GM18517 (cell line): ENCODE data around the gene CNTNAP2.

ENCODE experiments used
- ATAC-seq: cut with Tn5 transposase; IDR thresholded peaks from one replicate; pipeline ENCODE4 v1.9.1; 2021; ENCODE audit warnings: mild to moderate bottlenecking, moderate library complexity; ENCODE audit not compliant: unreplicated experiment

CNTNAP2 gene

DNA sequence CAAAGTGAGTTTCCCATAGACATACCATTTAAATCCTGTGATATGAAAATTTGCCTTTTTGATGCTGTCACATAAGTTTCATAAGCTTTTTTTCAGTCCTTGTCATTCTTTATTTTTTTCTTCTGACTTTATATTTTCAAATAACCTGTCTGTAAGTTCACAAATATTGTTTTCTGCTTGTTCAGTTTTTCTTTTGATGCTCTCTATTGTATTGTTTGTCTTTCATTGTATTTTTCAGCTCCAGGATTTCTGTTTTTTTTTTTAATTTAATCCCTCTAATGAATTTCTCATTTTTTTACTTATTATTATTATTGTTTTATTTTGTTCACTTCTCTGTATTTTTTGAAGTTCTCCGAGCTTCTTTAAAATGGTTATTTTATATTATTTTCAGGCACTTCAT lies 623.4 kb downstream of the CNTNAP2 start:
- no peak for ATAC-seq

- no peak for ATAC-seq
Measured at GRCh38 chr7:146741911-146742310, 625.3 kb downstream of the CNTNAP2 start.

GRCh38 chr7:146754385-146754784 lies 637.8 kb downstream of the CNTNAP2 start:
- no peak for ATAC-seq

- no peak for ATAC-seq
Measured at GRCh38 chr7:146755585-146755984, 639.0 kb downstream of the CNTNAP2 start.

DNA sequence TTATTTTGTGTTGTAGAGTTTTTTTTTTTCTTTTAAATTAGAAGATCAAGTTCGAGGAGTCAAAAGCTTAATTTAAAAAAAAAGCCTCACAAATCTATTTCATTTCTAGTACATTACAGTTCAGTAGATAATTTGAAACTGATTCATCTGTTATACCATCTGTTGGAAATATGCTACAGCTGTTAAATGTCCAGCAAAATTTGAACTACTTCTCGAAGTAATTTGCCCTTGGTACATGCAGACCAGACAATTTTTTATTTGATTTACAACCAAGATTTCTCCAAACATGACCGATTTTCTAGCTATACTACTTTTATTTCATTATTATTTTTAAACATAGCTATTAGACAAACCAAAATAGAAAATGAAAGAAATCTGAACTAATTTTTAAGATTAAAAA lies 647.9 kb downstream of the CNTNAP2 start:
- ATAC-seq = no peak

GRCh38 chr7:146768957-146769356 lies 652.4 kb downstream of the CNTNAP2 start:
- no peak for ATAC-seq

- no peak for ATAC-seq
Measured at GRCh38 chr7:146772601-146773000, 656.0 kb downstream of the CNTNAP2 start.

DNA sequence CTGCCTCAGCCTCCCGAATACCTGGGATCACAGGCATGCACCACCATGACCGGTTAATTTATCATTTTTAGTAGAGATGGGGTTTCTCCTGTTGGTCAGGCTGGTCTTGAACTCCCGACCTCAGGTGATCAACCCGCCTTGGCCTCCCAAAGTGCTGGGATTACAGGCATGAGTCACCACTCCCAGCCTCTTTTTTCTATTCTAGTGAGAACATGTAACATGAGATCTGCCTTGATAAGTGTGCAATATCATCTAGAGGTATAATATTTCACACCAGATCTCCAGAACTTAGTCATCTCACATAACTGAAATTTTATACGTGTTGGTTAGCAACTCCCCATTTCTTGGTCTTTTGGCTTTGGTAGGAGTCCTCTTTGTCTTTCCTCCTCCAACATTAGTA lies 656.9 kb downstream of the CNTNAP2 start:
- ATAC-seq = no peak

DNA sequence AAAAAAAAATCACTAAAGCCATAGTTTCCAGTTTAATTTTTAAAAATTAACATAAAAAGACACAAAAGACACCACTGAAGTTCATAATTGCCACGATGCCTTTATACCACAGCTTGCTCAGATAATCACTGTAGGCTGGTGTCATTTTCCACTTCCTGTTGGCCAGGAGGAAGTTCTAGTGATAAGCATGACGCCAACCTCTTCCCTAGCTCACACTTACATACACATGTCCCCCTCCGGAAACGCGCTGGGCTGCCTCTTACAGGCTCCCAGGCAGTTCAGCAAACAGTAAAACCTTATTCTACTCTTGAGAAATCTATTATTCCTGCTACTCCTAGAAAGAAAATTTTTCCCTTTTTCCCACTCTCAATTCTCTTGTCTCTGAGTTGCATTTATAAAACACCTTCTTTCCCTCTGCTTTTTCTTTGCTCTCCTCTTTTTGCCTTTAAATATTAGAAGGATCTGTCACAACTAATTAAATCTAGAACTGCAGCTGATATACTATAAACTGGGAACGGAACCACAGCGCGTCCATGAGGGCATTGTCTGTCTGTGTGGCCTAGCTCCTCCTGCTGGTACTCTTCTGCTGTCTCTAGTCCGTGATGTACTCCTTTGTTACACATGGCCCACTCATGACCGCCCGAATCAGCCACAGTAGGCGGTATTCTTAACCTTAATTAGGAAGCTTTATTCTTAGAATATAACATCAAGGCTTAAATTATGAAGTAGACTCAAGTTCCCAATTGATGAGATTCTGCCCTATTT lies 664.9 kb downstream of the CNTNAP2 start:
- ATAC-seq = no peak

DNA sequence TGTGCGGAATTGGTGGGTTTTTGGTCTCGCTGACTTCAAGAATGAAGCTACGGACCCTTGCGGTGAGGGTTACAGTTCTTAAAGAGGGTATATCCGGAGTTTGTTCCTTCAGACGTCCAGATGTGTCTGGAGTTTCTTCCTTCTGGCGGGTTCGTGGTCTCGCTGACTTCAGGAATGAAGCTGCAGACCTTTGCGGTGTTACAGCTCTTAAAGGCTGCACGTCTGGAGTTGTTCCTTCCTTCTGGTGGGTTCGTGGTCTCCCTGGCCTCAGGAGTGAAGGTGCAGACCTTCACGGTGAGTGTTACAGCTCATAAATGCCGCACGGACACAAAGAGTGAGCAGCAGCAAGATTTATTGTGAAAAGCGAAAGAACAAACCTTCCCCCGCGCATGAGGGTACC lies 670.7 kb downstream of the CNTNAP2 start:
- ATAC-seq = no peak

- no peak for ATAC-seq
Measured at GRCh38 chr7:146788008-146788407, 671.4 kb downstream of the CNTNAP2 start.

DNA sequence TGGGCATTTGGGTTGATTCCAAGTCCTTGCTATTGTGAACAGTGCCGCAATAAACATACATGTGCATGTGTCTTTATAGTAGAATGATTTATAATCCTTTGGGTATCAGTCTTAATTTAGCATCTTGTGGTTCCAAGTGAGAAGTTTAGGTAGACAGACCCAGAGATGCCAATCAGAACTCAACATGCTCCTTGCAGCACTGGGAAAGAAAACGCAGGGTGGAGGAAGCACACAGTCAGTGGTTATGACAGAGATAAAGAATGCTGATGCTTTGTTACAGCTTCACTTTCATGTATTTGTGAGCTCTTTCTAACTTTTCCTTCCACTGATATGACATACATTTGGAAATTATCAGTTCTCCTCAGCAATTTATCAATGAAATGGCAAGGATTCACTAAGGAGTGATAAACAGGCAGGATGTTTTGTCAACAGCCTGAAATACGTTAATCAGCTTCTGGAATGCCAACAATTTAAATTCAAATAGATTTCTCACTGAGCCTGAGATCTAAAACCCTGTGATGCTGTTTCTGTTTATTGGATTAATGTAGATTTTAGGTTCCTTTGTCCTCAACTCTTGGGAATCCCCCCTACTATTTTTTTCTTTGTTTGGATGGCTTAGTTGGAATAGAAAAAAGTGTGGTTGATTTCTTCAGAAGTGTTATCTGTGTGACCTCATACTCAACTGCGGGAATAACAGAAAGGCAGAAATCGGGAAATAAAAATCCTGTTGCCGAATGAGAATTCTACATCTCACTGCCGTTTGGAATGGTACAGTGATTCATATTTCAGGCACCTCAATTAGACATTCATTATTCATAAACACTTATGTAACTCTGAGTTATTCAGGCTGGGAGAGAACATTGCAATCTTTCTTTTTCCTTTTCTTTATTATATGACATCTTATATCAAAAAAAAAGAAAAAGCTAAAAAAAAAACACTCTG lies 675.0 kb downstream of the CNTNAP2 start:
- no peak for ATAC-seq

DNA sequence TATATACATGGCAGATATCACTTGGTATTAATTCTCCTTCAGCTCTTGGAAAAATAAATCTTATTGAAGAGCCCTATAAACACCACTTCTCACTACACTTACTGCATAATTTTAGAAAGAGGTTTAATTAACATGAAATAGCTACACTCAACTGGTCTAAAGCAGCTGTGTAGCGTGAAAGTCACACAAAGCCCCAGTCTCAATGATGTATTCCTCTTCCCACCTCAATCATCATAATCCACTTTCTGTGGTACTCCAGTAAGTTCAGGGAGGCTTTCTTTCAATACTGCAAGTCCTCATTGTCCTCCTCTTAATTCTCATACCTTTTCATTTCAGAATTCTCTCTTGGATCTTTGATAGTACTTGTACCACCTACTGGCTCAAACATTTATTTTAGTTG lies 688.0 kb downstream of the CNTNAP2 start:
- ATAC-seq = no peak

DNA sequence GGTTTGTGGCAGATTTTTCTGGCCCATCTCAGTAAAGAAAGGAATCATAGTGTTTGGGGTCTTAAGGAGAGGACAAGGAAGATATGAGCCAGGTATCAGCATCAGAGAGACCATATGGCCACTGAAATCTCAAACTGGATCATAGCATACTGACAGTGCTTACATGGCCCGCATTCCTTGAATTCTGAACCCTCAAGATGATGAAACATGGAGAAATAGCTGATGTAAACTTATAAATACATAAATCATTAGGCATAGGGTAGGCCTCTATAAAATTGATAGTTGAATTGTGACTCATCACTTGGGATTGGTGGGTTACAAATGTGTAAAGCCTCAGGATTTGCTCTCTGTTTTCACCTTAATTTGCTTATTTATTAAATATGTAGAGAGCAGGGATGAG lies 688.5 kb downstream of the CNTNAP2 start:
- ATAC-seq = no peak

DNA sequence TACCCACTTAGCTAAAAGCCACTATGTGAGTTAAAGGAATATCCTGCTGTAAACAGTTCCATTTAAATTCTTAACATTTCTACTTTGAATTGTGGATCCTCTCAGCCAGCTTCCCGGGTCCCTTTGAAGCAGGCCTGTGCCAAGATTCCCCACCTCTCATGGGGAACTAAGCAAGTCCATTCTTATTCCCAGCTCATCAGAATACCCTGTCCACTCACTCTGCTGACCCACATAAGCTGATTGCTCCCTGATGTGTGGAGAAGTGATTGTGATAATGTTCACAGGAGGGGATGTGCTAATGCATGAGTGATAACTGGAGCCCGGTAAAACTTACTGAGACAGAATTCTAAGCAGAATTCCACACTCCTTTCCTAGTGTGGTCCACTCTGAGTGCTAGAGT lies 709.7 kb downstream of the CNTNAP2 start:
- no peak for ATAC-seq

DNA sequence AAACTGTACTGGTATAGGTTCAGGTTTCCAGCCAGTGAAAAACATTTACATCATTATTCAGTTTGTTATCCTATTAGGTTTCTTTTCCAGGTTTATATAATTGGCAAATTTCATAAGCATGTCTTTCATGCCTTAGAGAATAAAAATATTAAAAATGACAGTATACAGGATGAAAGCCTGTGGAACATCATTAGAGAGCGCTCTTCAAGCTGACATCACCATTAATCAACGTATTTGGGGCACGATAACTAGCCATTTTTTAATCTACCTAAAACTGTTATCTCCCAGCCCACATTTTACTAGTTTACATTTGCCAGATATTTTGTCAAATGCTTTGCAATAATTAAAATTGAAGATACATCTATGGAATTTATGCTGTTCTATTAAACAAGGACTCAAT lies 714.1 kb downstream of the CNTNAP2 start:
- no peak for ATAC-seq

- ATAC-seq = no peak
Measured at GRCh38 chr7:146831875-146832274, 715.3 kb downstream of the CNTNAP2 start.

DNA sequence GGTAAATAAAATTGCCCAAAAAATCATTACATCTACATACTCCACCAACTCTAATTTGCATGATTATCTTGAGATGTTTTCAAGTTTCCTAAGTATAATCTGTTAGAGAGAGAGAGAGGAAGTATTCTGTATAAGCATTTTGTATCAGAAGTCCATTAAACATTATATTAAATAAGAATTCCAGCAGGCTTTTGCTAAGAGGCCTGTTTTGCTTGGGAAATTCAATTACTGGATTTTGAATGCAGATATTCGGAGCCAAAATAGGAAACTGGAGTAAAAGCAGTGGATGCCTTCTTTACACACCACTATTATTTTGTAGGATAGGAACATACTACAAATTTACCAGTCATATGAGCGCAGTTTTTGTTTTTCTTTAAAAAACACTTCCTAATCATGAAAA lies 727.8 kb downstream of the CNTNAP2 start:
- ATAC-seq = no peak

DNA sequence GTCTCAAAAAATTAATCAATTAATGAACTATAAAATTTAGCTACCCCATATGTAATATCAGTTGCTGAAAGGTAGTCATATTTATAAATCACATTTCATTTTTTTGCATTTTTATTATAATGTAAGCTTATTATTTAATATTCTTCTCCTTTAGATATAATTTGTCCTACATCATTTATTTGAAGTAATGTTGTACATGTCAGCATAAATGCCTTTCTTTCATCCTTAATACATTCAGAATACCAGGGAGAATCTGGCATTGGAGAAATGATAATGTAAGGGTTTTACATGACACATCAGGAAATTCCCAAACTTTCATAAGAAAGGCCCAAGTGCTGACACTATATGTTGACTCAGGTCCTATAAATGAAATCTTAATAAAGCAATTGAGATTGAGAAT lies 742.1 kb downstream of the CNTNAP2 start:
- no peak for ATAC-seq

GRCh38 chr7:146861701-146862100 lies 745.1 kb downstream of the CNTNAP2 start:
- ATAC-seq = no peak

DNA sequence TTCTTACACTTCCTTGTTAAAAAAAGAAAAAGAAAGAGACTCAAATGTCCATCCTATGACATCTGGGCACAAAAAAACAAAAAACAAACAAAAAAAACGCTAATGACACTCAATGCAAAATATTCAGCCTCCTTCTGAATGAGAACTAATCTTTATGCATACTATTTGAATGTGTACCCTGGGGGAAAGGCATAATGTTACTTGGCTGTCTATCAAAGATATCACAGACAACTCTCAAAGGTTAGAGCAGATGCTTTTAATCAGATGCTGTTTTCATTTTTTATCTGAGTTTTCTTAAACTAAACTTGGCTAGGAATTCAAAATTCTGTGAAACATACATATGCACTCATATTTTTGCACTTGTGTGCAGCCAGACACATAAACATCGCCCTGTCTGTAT lies 745.8 kb downstream of the CNTNAP2 start:
- no peak for ATAC-seq

DNA sequence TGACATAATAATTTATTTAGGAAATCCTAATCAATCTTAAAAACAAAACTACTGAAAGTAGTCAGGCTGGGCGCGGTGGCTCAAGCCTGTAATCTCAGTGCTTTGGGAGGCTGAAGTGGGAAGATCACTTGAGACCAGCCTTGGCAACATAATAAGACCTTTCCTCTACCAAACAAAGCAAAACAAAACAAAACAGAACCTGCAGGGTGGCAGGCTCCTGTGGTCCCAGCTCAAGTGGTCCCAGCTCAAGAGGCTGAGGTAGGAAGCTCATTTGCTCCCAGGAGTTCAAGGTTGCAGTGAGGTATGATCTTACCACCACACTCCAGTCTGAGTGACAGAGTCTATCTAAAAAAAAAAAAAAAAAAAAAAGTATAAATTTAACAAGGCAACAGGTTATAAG lies 748.0 kb downstream of the CNTNAP2 start:
- no peak for ATAC-seq
